ENCODE measurements around the gene ESR1. TPM values are rescaled to one million over a fixed set of nuclear protein-coding genes. Genes with fewer than 3 reads are reported as not detected.

ESR1 gene
- total and polyA plus RNA-seq, 9 of the 15 experiments (the other 6 are each of a cell fraction or from before 2014, with no cell fraction given) = 0.03 to 0.27 (median 0.08) TPM; not detected in 1

DNA sequence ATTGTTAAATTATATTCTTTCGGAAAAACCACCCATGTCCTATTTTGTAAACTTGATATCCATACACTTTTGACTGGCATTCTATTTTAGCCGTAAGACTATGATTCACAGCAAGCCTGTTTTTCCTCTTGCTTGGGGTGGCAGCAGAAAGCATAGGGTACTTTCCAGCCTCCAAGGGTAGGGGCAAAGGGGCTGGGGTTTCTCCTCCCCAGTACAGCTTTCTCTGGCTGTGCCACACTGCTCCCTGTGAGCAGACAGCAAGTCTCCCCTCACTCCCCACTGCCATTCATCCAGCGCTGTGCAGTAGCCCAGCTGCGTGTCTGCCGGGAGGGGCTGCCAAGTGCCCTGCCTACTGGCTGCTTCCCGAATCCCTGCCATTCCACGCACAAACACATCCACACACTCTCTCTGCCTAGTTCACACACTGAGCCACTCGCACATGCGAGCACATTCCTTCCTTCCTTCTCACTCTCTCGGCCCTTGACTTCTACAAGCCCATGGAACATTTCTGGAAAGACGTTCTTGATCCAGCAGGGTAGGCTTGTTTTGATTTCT lies 2.1 kb upstream of the ESR1 start (continued):
- TF ChIP-seq KDM5B (IDR thresholded peaks at IDR 0.05; ENCODE audit: insufficient replicate concordance, low read depth, low read length) (no peak), FOS (IDR thresholded peaks at IDR 0.05; ENCODE audit: extremely low read depth, insufficient read length) (no peak), NR3C1 (CRISPR knock-in tag; IDR thresholded peaks at IDR 0.05) (no peak), MEF2D (tag; conservative IDR thresholded peaks at IDR 0.05; ENCODE audit: low read depth) (no peak), POLR2AphosphoS5 (IDR thresholded peaks at IDR 0.05; ENCODE audit: control insufficient read depth, insufficient read depth, low read depth, low read length) (no peak), NONO (IDR thresholded peaks at IDR 0.05; ENCODE audit: low read depth in 2 of 2, low read length in 1 of 2) (no peak), EWSR1 (IDR thresholded peaks at IDR 0.05; ENCODE audit: borderline replicate concordance, low read depth, partially characterized antibody) (no peak), ZC3H8 (IDR thresholded peaks at IDR 0.05) (no peak), ETS2 (tag; IDR thresholded peaks at IDR 0.05; ENCODE audit: borderline replicate concordance, poor library complexity, severe bottlenecking) (no peak)

DNA sequence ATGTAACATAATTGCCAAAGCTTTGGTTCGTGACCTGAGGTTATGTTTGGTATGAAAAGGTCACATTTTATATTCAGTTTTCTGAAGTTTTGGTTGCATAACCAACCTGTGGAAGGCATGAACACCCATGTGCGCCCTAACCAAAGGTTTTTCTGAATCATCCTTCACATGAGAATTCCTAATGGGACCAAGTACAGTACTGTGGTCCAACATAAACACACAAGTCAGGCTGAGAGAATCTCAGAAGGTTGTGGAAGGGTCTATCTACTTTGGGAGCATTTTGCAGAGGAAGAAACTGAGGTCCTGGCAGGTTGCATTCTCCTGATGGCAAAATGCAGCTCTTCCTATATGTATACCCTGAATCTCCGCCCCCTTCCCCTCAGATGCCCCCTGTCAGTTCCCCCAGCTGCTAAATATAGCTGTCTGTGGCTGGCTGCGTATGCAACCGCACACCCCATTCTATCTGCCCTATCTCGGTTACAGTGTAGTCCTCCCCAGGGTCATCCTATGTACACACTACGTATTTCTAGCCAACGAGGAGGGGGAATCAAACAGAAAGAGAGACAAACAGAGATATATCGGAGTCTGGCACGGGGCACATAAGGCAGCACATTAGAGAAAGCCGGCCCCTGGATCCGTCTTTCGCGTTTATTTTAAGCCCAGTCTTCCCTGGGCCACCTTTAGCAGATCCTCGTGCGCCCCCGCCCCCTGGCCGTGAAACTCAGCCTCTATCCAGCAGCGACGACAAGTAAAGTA lies 547 bp upstream of the ESR1 start:
- no TSS peak for BruUV-seq (replicated peaks)
- H3K36me3 ChIP-seq (ENCODE audit: control insufficient read depth, insufficient read depth, low read length) = no peaks in the 10 kb centered on the region
- H3K27ac ChIP-seq (ENCODE audit: extremely low read depth, low read depth, low read length) = no peak overlapping the region
- H4K20me1 ChIP-seq (replicated peaks; ENCODE audit: control insufficient read depth, insufficient read depth, low read length) = no peaks in the 10 kb centered on the region
- peaks cover 0 to 7% of the 10 kb centered on the region in 2 experiments; a peak in 1 of 5 replicates for H3K4me1 ChIP-seq (replicated peaks in 1 of 2; ENCODE audit: control insufficient read depth in 2 of 2, insufficient read depth in 2 of 2, low read length in 2 of 2)
- no peaks in the 10 kb centered on the region for H3K9me1 ChIP-seq (ENCODE audit: control insufficient read depth, insufficient read depth, low read length)
- no peaks in the 10 kb centered on the region for H3K9me3 ChIP-seq (replicated peaks; ENCODE audit: control insufficient read depth, insufficient read depth, low read depth, low read length)
- in situ Hi-C loops (cut with MboI) (no loop called here), intact Hi-C loops (cut with micrococcal nuclease) (no loop called here)
- no peak overlapping the region for H3K9ac ChIP-seq (ENCODE audit: insufficient read depth in 1 of 2, low read depth in 2 of 2, low read length in 2 of 2)
- no peaks in the 10 kb centered on the region for H3K79me2 ChIP-seq (ENCODE audit: control insufficient read depth, insufficient read depth, low read length)
- ChIA-PET POLR2A (no interaction called here), CTCF (ENCODE audit: low intra/inter-chr PET ratio) (no interaction called here)
- DNase-seq (ENCODE audit: extremely low read depth in 1 of 4, low spot score in 3 of 4) (no peak), FAIRE-seq (no peak), ATAC-seq (no peak; the same call in 2 of the 3 replicates)
- H3K27me3 ChIP-seq (ENCODE audit: control insufficient read depth in 2 of 2, insufficient read depth in 2 of 2, low read length in 2 of 2) = peaks cover 13 to 29% of the 10 kb centered on the region in 2 experiments; a peak in 4 of 5 replicates
- no peak for TF ChIP-seq PYGO2 (tag; IDR thresholded peaks at IDR 0.05)
- TF ChIP-seq ZNF124 (CRISPR knock-in tag; IDR thresholded peaks at IDR 0.05) = no peak
- TF ChIP-seq MCM7 (IDR thresholded peaks at IDR 0.05) = no peak
- no peak for TF ChIP-seq ZNF436 (CRISPR knock-in tag; IDR thresholded peaks at IDR 0.05)
- WGBS (ENCODE audit: insufficient coverage, low coverage, missing lambda C conversion rate) = 1% methylated on average over 20 of the region's 20 CpGs
- H3K4me2 ChIP-seq (ENCODE audit: insufficient read depth, low read length) = no peak overlapping the region
- no peak overlapping the region for H2AFZ ChIP-seq (ENCODE audit: low read depth, low read length)
- H3K4me3 ChIP-seq = no peak overlapping the region
